Stimulated activated CD4-positive, alpha-beta T cell treated with anti-CD3 and anti-CD28 coated beads, Interleukin-2, amount 100 ng/mL, for 24 hours (primary cell): ENCODE measurements around the gene CHCHD6.

Experiments used
- DNase-seq, 2 donors: peaks; one replicate each; pipeline ENCODE4 v3.0.0-alpha.2; 2020

The CHCHD6 gene

GRCh38 chr3:126946405-126946804 is 242.4 kb downstream of the CHCHD6 start:
- no peak for DNase-seq

DNA sequence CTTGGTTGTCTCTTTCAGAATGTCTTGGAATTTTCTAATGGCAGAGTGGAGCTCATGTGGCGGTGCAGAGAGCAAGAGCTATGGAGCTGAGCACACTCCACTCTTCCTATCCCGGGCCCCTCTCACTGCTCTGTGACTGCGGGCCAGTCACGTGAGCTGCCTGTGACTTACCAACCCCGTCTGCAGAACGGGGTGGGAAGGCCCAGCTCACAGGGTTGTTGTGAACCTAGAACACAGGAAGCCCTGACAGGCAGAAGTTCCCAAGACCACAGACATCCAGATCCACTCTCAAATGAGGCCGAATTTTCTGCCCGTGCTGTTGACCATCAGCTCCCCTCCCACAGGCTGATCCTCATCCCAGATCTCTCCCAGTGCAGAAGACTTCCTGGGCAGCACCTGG is 243.4 kb downstream of the CHCHD6 start:
- no peak for DNase-seq

GRCh38 chr3:126948980-126949535 is 245.0 kb downstream of the CHCHD6 start:
- DNase-seq, result no peak

GRCh38 chr3:126951561-126951960 is 247.5 kb downstream of the CHCHD6 start:
- no peak for DNase-seq

- DNase-seq, result no peak
Measured at GRCh38 chr3:126952261-126952982, 248.4 kb downstream of the CHCHD6 start.

DNA sequence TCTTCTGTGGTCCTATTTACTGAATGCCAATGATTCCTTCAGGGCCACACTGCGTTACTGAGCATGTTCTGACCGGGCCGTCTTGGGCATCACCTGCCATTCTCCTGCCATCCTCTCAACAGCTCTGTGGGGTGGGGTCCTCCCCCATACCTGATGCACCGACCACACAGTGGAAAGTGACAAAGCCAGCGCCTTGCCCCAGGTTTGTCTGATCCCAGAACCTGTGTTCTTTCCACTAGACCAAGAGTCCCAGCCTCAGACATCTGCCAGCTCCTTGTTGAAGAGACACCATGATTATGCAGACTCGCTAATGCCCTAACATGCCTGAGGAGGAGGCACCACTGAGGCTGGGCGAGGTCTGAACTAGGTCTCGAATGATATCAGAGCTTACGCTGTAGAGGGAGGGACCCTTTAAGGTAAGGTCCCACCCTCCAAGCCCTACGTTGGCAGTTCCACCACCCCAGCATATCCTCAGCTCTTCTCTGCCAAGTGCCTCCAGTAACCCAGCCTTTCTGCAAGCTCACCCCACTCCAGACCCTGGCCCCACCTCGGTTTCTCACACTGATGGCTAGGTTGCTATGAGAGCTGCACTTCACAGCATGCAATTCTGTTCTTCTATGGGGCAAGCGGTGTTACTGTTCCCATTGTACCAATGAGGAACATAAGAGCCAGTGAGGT is 249.1 kb downstream of the CHCHD6 start:
- no peak for DNase-seq

- no peak for DNase-seq
Measured at GRCh38 chr3:126954141-126954842, 250.3 kb downstream of the CHCHD6 start.

DNA sequence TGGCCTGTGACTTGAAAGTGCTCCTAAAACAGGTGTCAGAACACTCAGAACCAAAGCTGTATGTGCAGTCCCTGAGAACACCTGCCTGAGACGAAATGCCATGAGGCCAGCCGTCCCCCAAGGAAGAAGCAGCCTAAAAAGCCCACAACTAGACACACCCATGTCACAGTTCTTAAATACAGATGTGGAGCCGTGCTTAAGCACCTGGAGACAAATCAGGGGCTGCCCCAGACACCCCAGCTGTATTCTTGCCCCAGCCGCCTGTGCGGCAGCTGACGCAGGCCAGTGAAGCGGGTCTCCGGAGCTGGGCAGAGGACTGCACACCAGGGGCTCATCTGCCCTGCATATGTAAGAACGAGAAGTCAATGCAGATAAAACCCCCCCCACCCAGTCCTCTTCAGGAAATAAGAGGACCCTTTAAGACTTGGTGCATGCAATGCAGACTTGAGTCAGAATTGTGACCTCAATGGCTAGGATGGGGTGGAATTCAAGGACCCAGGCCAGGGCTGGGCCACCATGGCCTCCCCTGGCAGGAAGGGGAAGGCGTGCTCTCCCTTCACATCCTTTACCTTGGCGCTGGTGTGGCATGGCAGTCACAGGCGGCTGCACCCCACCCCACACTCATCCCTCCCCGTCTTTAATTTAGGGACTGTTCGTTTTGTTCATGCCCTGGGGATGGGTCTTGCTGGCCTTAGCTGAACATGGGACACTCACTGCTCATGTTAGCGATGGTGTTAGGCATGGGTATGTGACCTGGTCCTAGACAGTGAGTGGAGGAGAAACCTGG is 251.2 kb downstream of the CHCHD6 start:
- no peak for DNase-seq

DNA sequence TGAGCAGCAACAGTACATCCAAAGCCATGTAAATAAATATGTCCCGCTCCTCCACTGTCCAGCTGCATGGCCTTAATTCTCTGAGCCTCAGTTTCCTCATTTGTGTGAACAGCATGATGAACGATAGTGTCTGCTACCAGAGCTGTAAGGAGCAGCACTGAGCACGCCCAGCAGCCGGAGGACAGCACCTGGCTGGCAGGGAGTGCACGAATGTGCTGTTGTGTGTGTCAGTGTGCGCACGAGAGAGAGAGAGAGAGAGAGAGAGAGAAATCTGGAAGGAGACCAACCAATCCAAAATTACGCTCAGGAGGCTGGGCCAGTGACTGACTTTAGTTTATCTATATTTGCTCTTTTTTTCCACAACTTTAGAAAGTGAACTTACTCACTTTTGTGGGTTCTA is 252.3 kb downstream of the CHCHD6 start:
- DNase-seq, result no peak

- no peak for DNase-seq
Measured at GRCh38 chr3:126956866-126957650, 253.0 kb downstream of the CHCHD6 start.

DNA sequence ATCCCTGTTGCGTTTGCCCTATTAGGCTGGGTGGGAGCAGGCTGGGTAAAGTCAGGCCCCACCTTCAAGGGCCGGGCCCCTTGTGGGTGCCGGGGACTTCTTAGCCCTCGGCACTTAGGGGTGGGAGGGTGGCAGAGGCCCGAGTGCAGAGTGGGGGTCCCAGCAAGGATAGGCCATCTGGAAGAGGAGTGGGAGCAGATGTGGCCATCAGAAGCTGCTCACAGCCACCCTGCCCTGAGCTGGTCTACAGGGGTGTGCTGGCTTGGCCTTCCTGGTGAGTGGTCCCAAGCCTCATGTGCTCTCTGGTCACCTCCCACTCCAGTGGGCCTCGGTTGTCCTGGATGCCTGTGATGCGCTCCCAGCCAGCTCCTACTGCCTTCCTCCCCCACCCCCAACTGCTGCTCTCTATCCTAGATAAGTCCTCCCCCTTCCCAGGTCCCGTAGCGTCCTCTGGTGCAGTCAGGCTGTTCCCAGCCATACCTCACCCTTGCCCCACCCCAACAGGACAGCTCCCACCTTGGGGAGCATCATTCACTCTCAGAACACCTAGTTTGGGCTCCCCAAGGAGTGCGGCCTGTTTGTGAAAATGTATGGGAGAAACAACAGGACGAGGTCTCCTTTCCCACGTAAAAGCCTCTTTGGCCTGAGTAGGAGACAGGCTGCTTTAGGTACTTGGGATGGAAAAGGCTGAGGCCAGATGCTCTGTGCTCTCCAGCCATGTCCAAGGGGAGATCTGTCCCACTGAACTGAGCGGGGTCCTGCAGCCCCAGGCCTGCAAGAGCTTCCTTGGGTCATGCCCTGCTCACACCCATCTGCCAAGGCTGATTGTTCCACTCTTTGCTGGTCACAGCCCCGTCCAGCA is 254.0 kb downstream of the CHCHD6 start:
- DNase-seq, result no peak

GRCh38 chr3:126958638-126959085 is 254.6 kb downstream of the CHCHD6 start:
- no peak for DNase-seq

DNA sequence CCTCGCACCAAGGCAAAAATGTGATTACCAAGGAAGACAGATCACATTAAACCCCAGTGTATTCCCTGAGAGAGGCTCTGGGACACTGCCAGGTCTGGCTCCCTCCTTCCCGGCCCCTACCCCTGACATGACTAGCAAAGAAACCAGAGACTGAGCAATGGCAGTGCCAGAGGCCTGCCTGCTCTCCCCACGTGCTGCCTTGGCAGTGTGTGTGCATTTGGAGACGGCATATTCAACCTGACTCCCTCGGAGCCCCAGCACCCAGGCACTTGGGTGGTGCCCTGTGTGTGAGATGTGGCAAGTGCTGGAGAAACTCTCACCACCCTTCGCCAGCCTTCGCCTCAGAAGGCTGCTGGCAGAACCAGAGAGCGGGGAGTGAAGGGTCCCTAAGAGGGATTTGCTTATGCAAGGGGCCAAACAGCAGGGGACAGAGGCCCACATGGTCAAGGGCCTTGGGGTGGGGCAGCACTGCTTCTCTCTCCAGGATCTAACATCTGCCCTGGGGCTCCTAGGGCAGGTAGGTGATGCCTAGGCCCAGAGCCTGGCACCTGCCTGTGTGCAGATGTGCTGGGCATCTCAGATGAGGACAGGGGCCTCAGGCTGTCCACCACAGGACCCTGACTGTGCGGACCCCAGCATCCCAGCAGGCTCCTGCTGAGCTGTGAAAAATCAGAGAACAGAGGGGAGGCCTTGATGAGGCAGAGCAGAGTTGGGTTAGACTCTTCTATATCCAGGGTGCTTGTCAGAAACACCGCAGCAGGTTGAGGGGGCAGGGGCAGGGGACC is 255.3 kb downstream of the CHCHD6 start:
- no peak for DNase-seq

- DNase-seq, result no peak
Measured at GRCh38 chr3:126959921-126960603, 256.0 kb downstream of the CHCHD6 start.

GRCh38 chr3:126960604-126960995 is 256.6 kb downstream of the CHCHD6 start:
- DNase-seq, result no peak

DNA sequence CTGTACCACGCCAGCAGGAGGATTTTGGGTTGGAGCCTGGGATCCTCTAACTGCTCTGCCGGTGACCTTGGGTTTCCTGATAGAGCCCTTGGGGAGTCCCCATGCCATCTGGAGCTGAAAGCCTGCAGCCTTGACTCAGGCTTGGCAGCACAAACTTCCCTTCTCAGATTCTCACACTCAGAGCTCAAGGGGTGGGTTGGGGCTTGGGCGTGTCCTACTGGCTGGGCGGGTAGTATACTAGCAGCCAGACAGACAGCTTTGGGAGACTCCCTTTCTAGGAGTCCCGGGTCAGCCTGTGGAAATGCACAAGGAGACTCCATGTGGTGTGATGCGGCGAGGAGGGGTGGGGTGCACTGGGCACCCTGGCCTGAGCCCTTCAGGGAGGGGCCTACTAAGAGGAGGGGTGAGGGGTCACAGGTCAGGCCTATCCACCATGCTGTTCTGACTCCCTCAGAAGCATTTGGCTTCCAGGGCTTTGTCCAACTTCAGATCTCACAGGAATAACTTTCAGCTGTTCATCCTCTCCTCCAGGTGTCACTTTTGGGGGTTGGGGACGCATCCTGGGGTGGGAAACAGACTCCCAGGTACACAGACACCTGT is 257.3 kb downstream of the CHCHD6 start:
- DNase-seq, result no peak

GRCh38 chr3:126961791-126962461 is 257.9 kb downstream of the CHCHD6 start:
- DNase-seq, result no peak

DNA sequence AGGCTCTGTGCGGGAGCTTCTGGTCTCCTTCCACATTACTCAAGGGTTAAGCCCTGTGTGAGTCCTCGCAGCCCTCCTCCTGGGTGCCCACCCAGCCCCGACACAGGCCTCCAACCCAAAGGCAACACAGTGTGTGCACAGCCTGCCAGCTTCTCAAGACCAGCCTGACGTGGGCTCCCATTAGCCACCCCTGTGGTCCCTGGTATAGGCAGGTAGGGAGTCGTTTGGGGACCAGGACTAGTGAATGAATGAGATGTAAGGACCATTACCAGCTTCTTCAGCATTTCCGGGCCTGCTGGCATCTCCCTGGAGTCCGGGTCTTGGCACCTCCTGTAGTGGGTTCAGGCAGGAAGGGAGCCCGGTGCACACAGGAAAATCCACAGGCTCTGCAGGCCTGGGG is 258.7 kb downstream of the CHCHD6 start:
- no peak for DNase-seq
